KBM-7 (cell line): ENCODE results near the gene LARGE1.
"Not testable (repeated sequence)": the region's sequence is repeated elsewhere in the genome, so short reads cannot be mapped to it uniquely, and the experiment has no call there.

ENCODE experiments used
- DNase-seq: peaks from one replicate; pipeline ENCODE4 v3.0.0-alpha.2; 2015
- in situ Hi-C: fragments of 300-500 bp; cut with MboI; formaldehyde crosslinking; loops from 2 replicates; pipeline ENCODE4 v1.14.3; 2020; ENCODE audit warnings: low sequenced_read_pairs, low pct_unique_long_range_greater_than_20kb, mixed read lengths

The LARGE1 gene

DNA sequence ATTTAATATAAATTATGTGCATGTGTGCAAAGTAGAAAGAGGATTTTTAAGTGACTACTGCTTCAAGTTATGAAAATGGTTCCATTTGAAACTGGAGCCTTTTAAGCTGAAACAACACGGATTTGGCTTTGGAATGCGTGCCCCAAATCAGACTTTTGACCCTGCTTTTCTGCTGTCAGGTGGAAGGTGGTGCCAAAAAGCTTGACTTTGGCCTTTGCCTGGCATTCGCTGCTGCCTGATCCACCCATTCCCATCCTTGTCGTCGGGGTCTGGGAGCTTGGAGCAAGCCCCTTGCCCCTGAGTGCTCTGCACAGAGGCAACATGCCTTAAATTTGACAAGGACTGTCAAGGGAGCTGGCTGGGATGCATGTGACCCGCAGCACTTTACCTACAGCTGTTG is 526.8 kb downstream of the LARGE1 start:
- in situ Hi-C loops: no loop called here
- no peak for DNase-seq

DNA sequence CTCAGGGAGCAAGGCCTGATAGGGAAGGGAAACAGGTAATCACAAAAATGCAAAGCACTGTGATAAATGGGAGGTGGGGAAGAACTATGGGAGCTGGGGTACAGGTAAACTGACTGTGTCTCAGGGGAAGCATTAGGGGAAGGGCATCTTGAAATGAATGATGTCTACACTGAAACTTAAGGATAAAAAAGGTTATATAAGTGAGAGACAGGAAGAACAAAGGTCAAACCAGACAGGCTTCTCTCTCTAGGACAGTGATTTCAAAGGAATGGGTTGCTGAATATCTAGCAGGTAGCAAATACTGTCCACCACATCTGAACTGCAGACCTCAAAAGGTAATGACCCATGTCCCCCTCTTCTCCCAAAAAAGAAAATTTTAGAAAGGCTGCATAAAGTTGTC is 529.0 kb downstream of the LARGE1 start:
- in situ Hi-C loops: no loop called here
- DNase-seq: no peak

DNA sequence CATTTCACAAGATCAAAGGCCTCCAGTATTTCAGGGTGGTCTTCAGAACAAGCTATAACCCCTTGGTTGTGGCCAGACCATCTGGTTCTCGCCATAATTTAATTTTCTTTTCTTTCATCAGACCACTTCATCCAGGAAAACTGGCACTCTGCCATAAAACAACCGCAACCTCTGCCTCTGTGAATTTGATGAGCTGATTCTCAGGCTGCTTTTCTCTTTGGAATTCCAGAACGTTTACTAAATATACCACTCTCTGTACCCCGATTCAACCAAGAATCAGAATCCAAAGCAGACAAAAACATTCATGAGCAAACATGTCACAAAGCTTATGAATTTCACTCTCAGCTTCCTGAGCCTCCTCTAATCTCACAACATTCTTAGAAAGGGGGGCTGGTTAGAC is 530.3 kb downstream of the LARGE1 start:
- in situ Hi-C loops: no loop called here
- no peak for DNase-seq

DNA sequence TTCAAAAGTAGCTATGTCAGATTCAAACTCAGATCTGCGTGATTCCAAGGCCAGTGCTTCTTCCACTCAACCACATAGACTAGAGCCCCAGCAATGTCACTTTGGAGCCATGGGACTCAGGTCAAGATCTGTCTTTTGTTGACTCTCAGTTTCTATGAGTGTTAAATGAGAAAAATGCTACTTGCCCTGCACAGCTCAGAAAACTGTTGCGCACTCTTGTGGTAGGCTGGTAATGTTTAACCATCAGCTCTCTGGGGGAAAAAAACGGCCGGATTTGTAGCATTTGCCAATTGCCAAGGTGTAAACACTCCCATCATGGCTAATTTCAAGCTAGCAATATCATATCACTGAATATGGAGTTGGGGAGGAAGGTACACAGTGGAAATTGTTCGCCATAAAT is 534.0 kb downstream of the LARGE1 start:
- DNase-seq: no peak
- in situ Hi-C loops: no loop called here

GRCh38 chr22:33385611-33386010 is 534.7 kb downstream of the LARGE1 start:
- in situ Hi-C loops: no loop called here
- DNase-seq: no peak

DNA sequence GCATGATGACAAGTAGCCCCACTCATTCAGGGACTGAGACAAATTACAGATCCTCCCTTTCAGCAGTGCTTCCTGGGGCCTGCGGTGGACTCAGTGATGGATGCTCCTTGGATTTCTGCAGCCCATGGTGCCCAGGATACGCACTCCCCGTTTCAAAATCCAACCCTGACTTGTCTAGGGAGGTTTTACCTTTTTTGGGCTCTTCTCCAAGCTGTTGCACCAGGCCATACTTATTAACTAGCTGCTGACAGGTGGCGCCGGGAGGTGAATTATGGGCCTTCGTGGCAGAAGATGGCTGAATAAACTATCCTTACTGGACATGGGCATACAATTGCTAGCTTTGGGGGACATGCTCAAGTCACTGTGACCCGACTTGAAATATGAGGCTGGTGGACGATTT is 537.8 kb downstream of the LARGE1 start:
- in situ Hi-C loops: no loop called here
- DNase-seq: no peak

DNA sequence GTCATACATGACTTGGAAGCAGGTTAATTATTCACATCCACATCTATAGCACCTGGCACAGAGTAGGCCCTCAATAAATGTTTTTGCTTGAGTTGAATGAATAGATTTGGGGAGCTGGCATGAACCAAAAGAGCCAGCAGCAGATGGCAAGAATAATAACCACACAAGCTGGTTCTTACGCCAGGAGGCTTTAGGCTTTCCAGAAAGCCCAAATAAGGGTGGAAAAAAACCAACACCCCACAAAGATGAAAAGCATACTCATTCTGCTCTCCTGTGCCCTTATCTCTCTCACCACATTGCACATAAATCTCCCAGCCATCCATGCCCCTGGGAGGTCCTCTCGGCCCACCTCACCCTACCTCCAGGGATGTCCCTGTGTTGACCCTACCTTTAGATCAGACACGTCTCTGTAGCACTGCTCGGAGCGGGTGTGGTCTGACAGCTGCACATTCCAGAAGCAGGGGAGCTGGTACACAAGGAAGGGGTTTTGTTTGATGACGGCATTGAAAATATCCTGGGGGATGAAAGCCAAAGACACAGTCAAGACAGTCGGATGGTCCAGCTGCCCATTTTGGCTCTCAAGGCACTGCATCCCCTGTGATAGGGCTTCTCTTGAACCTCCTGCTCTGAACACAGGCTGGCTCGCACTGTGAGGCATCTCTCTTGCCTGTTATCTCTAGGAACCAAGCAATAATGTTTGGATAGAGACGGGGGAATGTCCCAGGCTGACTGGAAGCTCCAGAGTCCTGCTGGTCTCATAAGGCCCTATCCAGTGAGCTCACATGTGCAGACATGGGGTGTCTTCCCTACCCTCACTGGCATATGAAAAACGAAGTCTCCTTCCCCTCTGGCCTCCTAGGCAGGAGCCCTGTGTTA is 538.5 kb downstream of the LARGE1 start:
- in situ Hi-C loops: no loop called here
- no peak for DNase-seq

DNA sequence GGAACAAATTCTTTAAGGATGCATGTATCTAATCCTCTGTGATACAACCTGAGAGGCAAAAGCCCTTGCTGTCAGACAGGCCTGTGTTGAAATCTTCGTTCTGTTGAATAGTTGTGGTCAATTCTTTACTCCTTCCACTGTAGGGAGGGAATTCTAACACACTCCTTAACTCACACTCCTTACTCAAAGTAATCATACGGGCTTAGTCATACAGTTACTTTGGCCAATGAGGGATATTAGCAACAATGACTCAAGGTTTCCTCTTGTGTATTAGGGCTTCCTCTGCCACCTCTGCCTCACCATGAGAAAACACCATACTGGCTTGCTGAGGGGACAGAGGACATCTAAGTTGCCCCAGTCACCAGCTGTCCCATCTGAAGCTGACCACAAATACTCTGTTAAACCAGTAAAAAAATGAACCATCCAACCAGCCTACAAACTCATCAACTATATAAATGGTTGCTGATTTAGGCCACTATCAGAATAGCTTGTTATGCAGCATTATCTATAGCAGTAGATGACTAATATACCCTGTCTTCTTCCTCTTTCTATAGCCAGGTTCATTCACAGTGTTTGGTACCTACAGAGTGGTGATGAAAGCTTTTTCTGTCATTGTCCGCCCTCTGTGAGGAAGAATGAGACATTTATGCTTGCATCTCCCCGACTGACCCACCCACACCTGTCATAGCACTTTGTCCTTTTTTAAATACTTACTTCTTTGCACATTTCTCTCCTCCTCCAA is 539.3 kb downstream of the LARGE1 start:
- no peak for DNase-seq
- in situ Hi-C loops: no loop called here

DNA sequence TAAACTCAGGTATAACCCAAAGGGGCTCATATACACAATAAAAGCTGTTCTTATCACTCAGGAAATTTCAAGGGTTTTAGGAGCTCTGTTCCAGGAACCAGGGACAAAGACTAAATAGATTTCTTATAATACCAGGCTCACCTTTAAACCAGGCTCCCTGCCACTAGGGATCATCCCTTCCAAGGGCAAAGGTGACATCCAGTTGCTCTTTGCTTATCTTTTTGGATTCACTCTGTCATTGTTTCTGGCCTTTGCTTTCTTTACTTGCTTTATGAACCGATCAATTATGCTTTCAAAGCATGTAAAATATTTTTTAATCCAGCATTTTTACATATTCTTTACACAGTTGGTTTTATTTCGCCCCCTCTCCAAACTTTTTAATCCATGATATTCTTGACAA is 540.4 kb downstream of the LARGE1 start:
- in situ Hi-C loops: no loop called here
- no peak for DNase-seq

DNA sequence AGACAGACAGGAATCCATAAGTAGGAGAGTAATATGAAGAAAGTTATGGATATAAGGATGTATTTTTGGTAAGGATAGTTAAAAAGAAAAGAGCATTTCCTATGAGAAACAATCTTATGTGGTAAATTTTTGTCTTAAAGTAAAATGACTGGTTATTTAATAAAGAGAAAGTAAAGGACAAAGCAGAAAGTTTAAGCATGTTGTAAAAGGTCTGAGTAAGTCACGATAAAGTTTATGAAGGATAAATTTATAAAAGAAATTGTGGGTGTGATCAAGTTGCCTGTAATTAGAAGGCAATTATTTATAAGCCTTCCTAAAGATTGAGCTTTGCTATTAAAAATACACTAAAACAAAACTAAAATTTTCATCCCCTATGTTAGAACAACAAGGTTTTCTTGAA is 547.4 kb downstream of the LARGE1 start:
- in situ Hi-C loops: no loop called here
- no peak for DNase-seq

- in situ Hi-C loops, DNase-seq: not testable (repeated sequence)
Measured at GRCh38 chr22:33363256-33363655, 557.0 kb downstream of the LARGE1 start.

- DNase-seq: no peak
Measured at GRCh38 chr22:33362702-33363101, 557.6 kb downstream of the LARGE1 start.

DNA sequence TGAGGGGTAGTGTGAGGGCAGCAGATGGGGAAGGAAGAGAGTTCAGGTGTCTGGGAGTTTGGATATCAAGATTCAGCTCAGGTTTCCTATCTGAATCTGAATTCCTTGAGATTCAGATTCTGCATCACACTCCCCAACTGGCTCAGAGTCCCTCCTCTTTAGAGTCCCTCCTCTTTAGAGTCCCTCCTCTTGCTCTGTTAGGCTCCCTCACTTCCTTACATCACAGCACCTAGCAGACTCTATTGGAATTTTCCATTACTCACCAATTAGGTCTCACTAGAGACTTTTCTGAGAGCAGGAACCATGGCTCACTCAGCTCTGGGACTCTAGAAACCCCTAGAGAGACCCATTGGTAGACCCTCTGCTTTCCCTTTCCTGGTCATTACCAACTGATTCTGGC is 558.7 kb downstream of the LARGE1 start:
- no peak for DNase-seq
- in situ Hi-C loops: no loop called here

More at GRCh38 chr22:33362702-33363101, 557.6 kb downstream of the LARGE1 start:
- in situ Hi-C loops: no loop called here

DNA sequence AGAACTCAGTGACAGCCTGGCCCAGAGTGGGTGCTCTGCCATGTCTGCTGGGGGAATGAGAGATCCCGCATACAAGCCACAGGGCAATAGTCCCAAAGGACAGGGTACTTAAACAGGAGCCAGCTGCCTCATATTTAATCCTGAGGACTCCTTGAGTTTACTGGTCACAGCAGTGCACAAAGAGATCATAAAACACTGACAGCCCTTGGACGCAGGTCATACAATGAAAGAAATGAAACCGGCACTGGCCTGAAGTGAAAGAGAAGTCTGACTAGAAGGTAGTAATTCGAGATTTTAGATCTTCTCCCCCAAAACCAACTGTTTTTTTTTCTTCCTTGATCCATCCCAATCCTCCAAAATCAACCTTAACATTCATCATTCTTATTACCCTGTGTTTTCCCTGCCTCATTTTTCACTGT is 562.3 kb downstream of the LARGE1 start:
- DNase-seq: no peak
- in situ Hi-C loops: no loop called here

DNA sequence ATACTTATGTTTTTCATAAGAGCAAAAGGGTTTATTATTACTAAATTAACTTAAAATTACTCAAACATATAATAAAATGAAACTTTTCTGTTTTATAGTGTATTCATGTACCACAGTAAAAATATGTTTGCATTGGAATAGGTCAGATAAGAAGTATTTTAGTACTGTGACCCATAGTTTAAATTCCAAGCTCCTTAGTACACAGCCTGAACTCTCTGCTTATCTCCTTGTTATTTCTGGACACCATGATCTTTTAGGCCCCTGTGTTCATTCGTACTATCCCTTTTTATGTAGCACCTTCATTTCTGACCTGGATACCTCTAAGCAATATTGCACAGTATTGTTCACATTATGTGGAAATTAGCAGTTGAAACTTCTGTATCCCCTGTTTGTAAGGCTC is 565.3 kb downstream of the LARGE1 start:
- in situ Hi-C loops: no loop called here
- no peak for DNase-seq

DNA sequence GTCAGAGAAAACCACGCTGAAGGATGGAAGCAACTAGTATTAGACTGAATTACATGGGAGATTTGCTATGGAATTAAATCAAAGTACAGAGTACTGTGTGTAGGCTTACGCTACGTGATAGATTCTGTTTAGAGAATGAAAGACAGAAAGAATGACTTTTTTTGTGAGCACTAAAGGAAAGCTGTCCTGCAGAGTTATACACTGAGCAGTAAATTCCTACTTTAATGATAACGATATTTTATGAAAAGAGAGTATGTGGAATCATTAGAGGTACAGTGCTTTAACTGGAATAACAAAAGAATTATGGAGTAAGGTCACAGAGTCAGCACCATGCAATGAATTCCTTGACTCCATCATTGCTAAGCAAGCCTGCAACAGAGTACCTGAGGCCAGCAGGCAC is 566.8 kb downstream of the LARGE1 start:
- in situ Hi-C loops: no loop called here
- DNase-seq: no peak

DNA sequence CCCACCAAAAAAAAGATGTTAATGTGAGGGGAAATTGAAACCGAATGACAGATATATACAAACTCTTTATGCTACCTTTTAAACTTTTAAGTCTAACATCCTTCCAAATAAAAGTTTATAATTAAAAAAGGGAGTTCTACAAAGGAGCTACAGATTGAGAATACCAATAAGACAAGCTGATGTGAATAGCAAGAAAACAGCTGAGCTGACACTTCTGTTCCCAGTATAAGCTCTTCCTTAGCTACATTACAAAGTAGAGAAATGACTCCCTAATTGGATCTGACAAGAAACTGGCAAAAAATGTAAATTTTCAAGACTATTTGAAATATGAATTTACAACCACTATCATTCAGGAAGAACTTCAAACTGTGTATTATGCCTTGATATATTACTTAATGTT is 567.5 kb downstream of the LARGE1 start:
- in situ Hi-C loops: no loop called here
- no peak for DNase-seq

GRCh38 chr22:33350961-33351360 is 569.3 kb downstream of the LARGE1 start:
- no peak for DNase-seq
- in situ Hi-C loops: no loop called here

GRCh38 chr22:33350491-33350890 is 569.8 kb downstream of the LARGE1 start:
- in situ Hi-C loops: no loop called here
- no peak for DNase-seq

DNA sequence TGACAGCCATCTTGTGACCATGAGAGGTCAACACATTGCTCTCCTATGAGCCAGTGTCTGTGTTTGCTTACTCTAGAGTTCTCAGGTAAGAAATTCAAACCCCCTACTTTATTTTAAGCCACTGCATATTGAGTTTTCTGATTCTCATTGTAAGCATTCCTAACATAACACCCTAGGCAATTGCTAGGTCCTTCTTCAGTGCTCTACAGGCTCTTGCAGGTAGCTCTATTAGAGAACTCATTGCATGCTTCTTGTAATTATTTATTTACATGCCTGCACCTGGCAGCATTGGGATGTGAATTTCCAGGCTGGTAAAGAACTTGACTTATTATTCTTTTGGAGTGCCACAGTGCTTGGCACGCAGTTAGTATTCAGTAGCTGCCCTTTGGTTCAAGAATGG is 573.3 kb downstream of the LARGE1 start:
- in situ Hi-C loops: no loop called here
- no peak for DNase-seq

- in situ Hi-C loops: no loop called here
- no peak for DNase-seq
Measured at GRCh38 chr22:33341611-33342010, 578.7 kb downstream of the LARGE1 start.
